AG04450 (cell line): ENCODE results near the gene ABCD3. TPM values are rescaled to one million over a fixed set of nuclear protein-coding genes. Genes with fewer than 3 reads are reported as not detected.
A peak's percentile ranks its signal among the peaks of the same experiment; 100 is the strongest.

Experiments
- CTCF ChIA-PET: fragments of 300-600, 350-600 bp; formaldehyde crosslinking; extraction: SDS; loops from one replicate; lab custom pipeline; 2022; ENCODE audit warnings: antibody characterized with exemption, inconsistent platforms; lab: Charles Lee
- POLR2A ChIA-PET: fragments of 350-600 bp; formaldehyde crosslinking; extraction: SDS; loops from one replicate; lab custom pipeline; 2021; ENCODE audit warnings: antibody characterized with exemption, inconsistent platforms; lab: Yijun Ruan, JAX
- DNase-seq: peaks from one replicate; pipeline ENCODE4 v3.0.0-alpha.2; 2011; ENCODE audit warnings: low read depth, low spot score
- H3K27ac ChIP-seq: one replicate; pipeline ENCODE4 v1.5.1; 2012; ENCODE audit warnings: low read depth, low read length, control low read depth
- H3K27me3 ChIP-seq: one replicate; pipeline ENCODE4 v1.6.0; 2012; ENCODE audit warnings: low read length; ENCODE audit not compliant: control insufficient read depth, insufficient read depth
- H3K4me3 ChIP-seq: 2 replicates; pipeline ENCODE4 v1.5.1; 2011; ENCODE audit warnings: mild to moderate bottlenecking, low read depth, low read length, control low read depth
- H3K9me3 ChIP-seq: 2 replicates; pipeline ENCODE4 v1.5.1; 2012; ENCODE audit warnings: low read length; ENCODE audit not compliant: control insufficient read depth, insufficient read depth
- CTCF ChIP-seq: IDR thresholded peaks from 2 replicates; pipeline ENCODE4 v1.5.1; 2011; ENCODE audit warnings: low read depth, low read length, control low read depth, inconsistent platforms
- polyA plus RNA-seq: library from polyadenylated mRNA; depleted of rRNA; stranded (reverse); fragments of >200 nt; gene quantifications from 2 replicates; pipeline ENCODE4 v1.2.3, GENCODE V29; 2011

Gene ABCD3
- polyA plus RNA-seq, 1 experiment, result 34.0 TPM

- no peak overlapping the region for H3K4me3 ChIP-seq
- H3K27me3 ChIP-seq, result no peaks in the 10 kb centered on the region
- H3K9me3 ChIP-seq, result no peaks in the 10 kb centered on the region
- ChIA-PET POLR2A (no interaction called here), CTCF (interaction anchor here (5.3 kb wide), 1 partner anchor 301 kb away, joined by 24 read pairs; no protein-coding TSS in a partner anchor)
- no peak overlapping the region for H3K27ac ChIP-seq
- no peak for DNase-seq
- TF ChIP-seq CTCF, result no peak
These were observed 86.4 kb downstream of the ABCD3 start for GRCh38 chr1:94504601-94505000.

GRCh38 chr1:94512816-94513215, 94.6 kb downstream of the ABCD3 start:
- no peak for DNase-seq
- Histone ChIP-seq H3K9me3 (no peaks in the 10 kb centered on the region), H3K4me3 (no peak overlapping the region), H3K27ac (no peak overlapping the region), H3K27me3 (no peaks in the 10 kb centered on the region)
- ChIA-PET CTCF (interaction anchor here (1.0 to 6.0 kb wide), 6 partner anchors 9 to 530 kb away, joined by 3 to 135 read pairs (median 6); no protein-coding TSS in a partner anchor), POLR2A (no interaction called here)
- no peak for TF ChIP-seq CTCF

- peak; percentile 81 for TF ChIP-seq CTCF
- no peak for DNase-seq
- POLR2A ChIA-PET, result no interaction called here
- CTCF ChIA-PET, result interaction anchor here (0.6 to 6.0 kb wide), 23 partner anchors 8 to 533 kb away, joined by 3 to 135 read pairs (median 4); no protein-coding TSS in a partner anchor
- no peak overlapping the region for H3K4me3 ChIP-seq
- no peak overlapping the region for H3K27ac ChIP-seq
- no peaks in the 10 kb centered on the region for H3K27me3 ChIP-seq
- no peaks in the 10 kb centered on the region for H3K9me3 ChIP-seq
These were observed 96.0 kb downstream of the ABCD3 start for GRCh38 chr1:94514095-94514727.

- Histone ChIP-seq H3K27me3 (no peaks in the 10 kb centered on the region), H3K9me3 (no peaks in the 10 kb centered on the region), H3K4me3 (no peak overlapping the region), H3K27ac (no peak overlapping the region)
- POLR2A ChIA-PET, result no interaction called here
- DNase-seq, result no peak
- TF ChIP-seq CTCF, result no peak
- CTCF ChIA-PET, result interaction anchor here (0.7 to 6.0 kb wide), 9 partner anchors 12 to 339 kb away, joined by 3 to 135 read pairs (median 6); no protein-coding TSS in a partner anchor
These were observed 97.2 kb downstream of the ABCD3 start for GRCh38 chr1:94515296-94515947.

GRCh38 chr1:94519351-94519750, 101.2 kb downstream of the ABCD3 start:
- no peak for DNase-seq
- H3K9me3 ChIP-seq, result no peaks in the 10 kb centered on the region
- no peak for TF ChIP-seq CTCF
- H3K4me3 ChIP-seq, result no peak overlapping the region
- no peaks in the 10 kb centered on the region for H3K27me3 ChIP-seq
- H3K27ac ChIP-seq, result no peak overlapping the region
- CTCF ChIA-PET, result interaction anchor here (7.6 kb wide), 1 partner anchor 286 kb away, joined by 87 read pairs; no protein-coding TSS in a partner anchor
- POLR2A ChIA-PET, result no interaction called here
